ENCODE measurements around the gene CD163L1.

DNA sequence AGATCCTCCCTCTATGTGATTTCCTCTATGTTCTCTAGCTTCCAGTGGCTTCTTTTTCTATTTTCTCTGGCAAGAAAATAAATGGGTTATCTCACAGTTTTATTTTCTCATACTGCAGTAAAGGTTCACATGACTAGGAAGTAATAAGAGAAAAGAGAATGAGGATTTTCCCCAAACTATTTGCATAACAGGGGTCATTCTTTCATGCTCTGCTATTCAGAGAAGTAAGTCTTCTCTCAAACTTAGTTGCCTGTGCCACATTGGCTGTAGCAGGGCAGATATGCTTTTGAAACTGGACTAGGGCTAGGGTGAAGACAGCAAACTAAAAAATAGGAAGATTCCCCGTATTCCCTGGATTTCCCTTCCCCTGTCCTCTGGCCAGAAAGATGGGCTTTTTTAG lies 82.7 kb downstream of the CD163L1 start:
- TF ChIP-seq, protein P1, sequence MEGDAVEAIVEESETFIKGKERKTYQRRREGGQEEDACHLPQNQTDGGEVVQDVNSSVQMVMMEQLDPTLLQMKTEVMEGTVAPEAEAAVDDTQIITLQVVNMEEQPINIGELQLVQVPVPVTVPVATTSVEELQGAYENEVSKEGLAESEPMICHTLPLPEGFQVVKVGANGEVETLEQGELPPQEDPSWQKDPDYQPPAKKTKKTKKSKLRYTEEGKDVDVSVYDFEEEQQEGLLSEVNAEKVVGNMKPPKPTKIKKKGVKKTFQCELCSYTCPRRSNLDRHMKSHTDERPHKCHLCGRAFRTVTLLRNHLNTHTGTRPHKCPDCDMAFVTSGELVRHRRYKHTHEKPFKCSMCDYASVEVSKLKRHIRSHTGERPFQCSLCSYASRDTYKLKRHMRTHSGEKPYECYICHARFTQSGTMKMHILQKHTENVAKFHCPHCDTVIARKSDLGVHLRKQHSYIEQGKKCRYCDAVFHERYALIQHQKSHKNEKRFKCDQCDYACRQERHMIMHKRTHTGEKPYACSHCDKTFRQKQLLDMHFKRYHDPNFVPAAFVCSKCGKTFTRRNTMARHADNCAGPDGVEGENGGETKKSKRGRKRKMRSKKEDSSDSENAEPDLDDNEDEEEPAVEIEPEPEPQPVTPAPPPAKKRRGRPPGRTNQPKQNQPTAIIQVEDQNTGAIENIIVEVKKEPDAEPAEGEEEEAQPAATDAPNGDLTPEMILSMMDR (IDR thresholded peaks at IDR 0.05): no peak
- TF ChIP-seq POLR2A (IDR thresholded peaks at IDR 0.05): no peak
